Stimulated activated naive CD8-positive, alpha-beta T cell treated with anti-CD3 and anti-CD28 coated beads, Interleukin-15, Interleukin-2, amounts not matched to agents 100 ng/mL and 50 ng/mL, for 24 hours (primary cell): ENCODE results near the gene LILRB3.
A peak's percentile ranks its signal among the peaks of the same experiment; 100 is the strongest.
"Not testable (repeated sequence)": the region's sequence is repeated elsewhere in the genome, so short reads cannot be mapped to it uniquely, and the experiment has no call there.

Source experiments
- H3K27ac Mint-ChIP-seq: one replicate; pipeline ENCODE4 v1.8.0; 2021; ENCODE audit warnings: mild to moderate bottlenecking, mixed read lengths
- H3K27me3 Mint-ChIP-seq: one replicate; pipeline ENCODE4 v1.8.0; 2021; ENCODE audit warnings: mixed read lengths
- H3K36me3 Mint-ChIP-seq: one replicate; pipeline ENCODE4 v1.8.0; 2021; ENCODE audit warnings: low read depth, mixed read lengths
- H3K4me1 Mint-ChIP-seq: one replicate; pipeline ENCODE4 v1.8.0; 2021; ENCODE audit warnings: low read depth, mixed read lengths
- H3K4me3 Mint-ChIP-seq: one replicate; pipeline ENCODE4 v1.8.0; 2021; ENCODE audit warnings: mild to moderate bottlenecking, mixed read lengths
- H3K9me3 Mint-ChIP-seq: one replicate; pipeline ENCODE4 v1.8.0; 2021; ENCODE audit warnings: mixed read lengths

LILRB3 gene

DNA sequence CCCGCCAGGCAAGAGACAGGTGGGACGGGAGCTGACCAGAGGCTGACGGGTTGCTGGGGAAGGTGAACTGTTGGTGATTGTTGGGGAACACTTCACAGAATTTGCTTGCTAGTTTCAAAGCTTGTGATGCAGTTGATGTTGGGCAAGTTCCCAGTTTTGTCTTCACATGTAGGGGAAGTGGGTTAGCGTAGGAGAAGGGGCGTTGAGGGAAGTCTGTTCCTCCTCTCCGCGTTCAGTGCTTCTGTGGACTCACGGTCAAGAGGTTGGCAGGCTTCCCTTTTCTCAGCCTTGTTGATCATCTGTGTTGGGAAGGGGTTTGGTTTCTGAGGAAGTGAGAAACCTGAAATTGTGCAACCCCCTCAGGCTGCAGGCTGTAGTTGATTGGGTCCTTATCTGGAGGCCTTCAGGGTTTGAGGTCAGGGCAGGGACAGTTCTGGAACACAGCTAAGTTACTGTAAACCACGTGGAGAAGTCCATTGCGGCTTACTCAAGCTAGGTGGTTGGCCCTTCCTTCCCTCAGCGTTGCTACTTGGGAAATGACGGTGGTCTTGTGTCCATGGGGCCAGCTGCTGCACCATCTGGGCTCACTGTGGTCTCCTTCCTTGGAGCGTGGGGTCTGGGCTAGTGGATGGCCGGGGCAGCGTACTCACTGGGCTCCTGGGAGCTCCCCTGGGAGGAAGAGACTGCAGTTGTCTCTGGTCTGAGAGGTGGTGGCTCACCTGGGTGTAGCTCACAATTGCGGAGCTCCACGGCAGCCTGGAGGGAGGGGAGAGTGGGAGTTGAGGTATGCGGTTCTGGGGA lies 14.6 kb downstream of the LILRB3 start:
- Mint-ChIP-seq H3K27me3 (no peaks in the 10 kb centered on the region), H3K36me3 (peaks cover 64% of the 10 kb centered on the region), H3K4me1 (peaks cover 86% of the 10 kb centered on the region), H3K9me3 (no peaks in the 10 kb centered on the region), H3K4me3 (peak overlapping the region; percentile 70), H3K27ac (peak overlapping the region; percentile 89)

DNA sequence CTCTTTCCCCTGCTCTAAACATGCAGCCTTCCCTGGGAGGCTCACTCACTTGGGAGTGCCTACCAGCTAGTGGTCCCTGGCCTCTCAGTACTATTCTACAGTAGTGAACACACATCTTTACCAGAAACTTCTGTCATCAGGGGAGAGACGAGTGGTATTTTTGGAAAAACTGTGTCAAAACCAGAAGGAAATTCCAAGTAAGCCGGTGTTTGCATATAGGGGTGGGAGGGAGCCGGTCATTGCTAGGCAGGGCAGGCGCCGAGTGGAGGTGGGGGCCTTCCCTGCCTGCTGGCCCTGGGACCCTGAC lies 15.2 kb downstream of the LILRB3 start:
- peak overlapping the region; percentile 89 for H3K27ac Mint-ChIP-seq
- H3K27me3 Mint-ChIP-seq: no peaks in the 10 kb centered on the region
- H3K4me1 Mint-ChIP-seq: peaks cover 92% of the 10 kb centered on the region
- H3K36me3 Mint-ChIP-seq: peaks cover 70% of the 10 kb centered on the region
- H3K9me3 Mint-ChIP-seq: no peaks in the 10 kb centered on the region
- peak overlapping the region; percentile 70 for H3K4me3 Mint-ChIP-seq

DNA sequence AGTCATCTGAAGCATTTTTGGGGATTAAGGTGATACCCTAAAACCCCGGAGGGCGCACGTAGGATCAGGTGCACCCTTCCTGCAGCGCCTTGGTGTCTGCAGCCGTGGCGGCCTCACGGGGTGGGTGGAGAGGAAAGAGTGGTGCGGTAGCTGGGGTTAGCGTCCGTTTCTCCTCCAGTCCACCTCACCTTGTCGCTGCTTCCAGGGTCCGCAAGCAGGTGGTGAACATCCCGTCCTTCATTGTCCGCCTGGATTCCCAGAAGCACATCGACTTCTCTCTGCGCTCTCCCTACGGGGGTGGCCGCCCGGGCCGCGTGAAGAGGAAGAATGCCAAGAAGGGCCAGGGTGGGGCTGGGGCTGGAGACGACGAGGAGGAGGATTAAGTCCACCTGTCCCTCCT lies 15.6 kb downstream of the LILRB3 start:
- not testable (repeated sequence) for H3K9me3 Mint-ChIP-seq, H3K27me3 Mint-ChIP-seq
- peak overlapping the region; percentile 89 for H3K27ac Mint-ChIP-seq
- peak overlapping the region; percentile 70 for H3K4me3 Mint-ChIP-seq
- H3K36me3 Mint-ChIP-seq: peaks cover 74% of the 10 kb centered on the region
- peaks cover 96% of the 10 kb centered on the region for H3K4me1 Mint-ChIP-seq

DNA sequence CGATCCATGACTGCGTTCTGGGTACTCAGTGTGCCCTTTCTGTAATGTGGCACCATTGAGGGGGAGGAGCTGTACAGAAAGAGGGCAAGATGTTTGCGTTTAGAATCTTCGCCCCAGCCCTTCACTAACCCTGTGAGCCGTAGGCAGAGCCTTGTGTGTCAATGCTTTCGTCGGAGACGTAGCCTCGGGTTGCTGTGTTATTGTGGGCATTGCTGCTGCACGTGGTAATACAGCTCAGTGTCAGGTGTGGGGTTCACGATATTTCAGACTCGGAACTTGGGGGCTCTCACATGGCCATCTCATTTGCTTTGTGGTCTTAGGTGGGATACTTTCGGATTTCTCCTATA lies 16.0 kb downstream of the LILRB3 start:
- H3K27ac Mint-ChIP-seq: peak overlapping the region; percentile 89
- H3K27me3 Mint-ChIP-seq: no peaks in the 10 kb centered on the region
- H3K9me3 Mint-ChIP-seq: no peaks in the 10 kb centered on the region
- peak overlapping the region; percentile 70 for H3K4me3 Mint-ChIP-seq
- peaks cover 78% of the 10 kb centered on the region for H3K36me3 Mint-ChIP-seq
- peaks cover 97% of the 10 kb centered on the region for H3K4me1 Mint-ChIP-seq

DNA sequence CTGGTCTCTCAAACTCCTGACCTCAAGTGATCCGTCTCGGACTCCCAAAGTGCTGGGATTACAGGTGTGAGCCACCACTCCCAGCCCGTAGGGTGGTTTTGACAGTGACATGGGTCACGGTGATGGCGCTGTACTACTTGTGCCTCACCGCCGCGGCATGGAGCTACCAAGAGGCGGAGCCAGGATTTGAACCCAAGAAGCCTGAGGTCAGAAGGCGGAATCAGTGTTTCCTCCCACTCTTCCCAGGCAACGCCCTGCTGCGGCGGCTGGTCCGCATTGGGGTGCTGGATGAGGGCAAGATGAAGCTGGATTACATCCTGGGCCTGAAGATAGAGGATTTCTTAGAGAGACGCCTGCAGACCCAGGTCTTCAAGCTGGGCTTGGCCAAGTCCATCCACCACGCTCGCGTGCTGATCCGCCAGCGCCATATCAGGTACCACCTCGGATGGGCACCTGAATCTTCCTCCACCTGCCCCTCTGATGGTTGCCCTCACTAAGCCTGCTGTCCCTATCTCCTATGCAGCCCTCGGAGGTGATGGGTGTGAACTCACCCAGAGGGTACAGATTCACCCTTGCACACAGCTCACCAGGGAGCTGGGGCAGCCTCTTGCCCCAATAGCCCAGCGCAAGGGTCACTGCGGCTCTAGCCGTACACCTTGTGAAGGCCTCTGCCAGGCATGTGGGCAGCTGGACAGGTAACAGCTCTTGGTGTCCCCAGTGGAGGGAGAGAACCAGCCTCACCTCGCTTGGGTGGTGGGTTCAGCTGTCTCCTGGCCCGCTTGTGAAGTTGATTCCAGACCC lies 16.6 kb downstream of the LILRB3 start:
- Mint-ChIP-seq H3K4me3 (peak overlapping the region; percentile 98), H3K27me3 (no peaks in the 10 kb centered on the region), H3K36me3 (peaks cover 83% of the 10 kb centered on the region), H3K4me1 (peaks cover 98% of the 10 kb centered on the region), H3K27ac (peak overlapping the region; percentile 89), H3K9me3 (no peaks in the 10 kb centered on the region)

DNA sequence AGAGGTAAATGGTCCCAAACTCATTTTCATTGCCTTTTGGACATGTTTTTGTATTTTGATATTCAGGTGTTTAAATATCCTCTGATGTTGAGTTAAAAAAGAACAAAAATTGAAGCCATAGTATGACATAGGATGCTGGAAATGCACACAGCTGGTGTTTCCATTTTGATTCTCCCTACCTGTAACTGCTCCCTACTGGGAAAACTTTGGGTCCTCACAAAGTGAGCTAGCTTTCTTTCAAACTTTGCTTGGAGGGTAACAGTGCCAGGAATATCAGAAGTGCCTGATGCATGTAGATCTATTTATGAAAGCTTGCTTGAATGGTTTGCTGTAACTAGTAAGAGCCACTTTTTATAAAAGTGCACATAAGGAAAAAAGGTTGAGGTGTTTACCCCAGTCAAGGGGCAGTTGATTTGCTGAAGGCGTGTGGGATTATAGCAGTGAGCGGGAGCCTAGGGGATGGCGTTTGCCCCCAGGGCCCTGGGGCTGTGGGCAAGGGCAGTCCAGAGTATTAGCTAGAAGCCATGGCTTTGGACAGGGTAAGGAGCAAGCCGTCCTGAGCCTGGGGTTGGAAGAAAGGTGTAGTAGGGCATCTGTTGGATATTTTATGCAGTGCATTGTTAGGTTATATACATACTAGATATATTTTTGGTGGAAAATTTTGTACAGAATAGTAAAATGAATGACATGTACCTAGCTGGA lies 17.9 kb downstream of the LILRB3 start:
- Mint-ChIP-seq H3K36me3 (peaks cover 84% of the 10 kb centered on the region), H3K27me3 (no peaks in the 10 kb centered on the region), H3K27ac (peak overlapping the region; percentile 81), H3K4me3 (peak overlapping the region; percentile 98), H3K4me1 (peaks cover 91% of the 10 kb centered on the region), H3K9me3 (no peaks in the 10 kb centered on the region)

DNA sequence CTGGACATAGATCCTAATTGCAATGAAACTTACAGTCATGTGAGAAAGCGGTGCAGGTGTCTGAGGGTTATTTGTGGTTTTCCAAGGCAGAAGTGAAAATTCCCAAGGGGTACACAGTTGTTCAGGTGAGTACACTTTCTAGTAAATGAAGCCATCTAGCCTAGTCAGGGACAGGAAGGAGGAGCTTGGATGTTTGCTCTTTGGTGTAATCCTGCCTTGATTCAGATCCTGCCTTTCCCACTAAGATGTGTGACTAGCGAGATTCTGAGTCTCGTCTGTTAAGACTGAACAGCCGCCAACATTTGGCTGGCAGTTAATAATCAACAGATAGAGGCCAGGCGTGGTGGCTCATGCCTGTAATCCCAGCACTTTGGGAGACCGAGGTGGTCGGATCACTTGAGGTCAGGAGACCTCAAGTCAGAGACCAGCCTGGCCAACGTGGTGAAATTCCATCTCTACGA lies 19.6 kb downstream of the LILRB3 start:
- H3K9me3 Mint-ChIP-seq: no peaks in the 10 kb centered on the region
- H3K4me1 Mint-ChIP-seq: peaks cover 82% of the 10 kb centered on the region
- peak overlapping the region; percentile 98 for H3K4me3 Mint-ChIP-seq
- no peaks in the 10 kb centered on the region for H3K27me3 Mint-ChIP-seq
- H3K27ac Mint-ChIP-seq: peak overlapping the region; percentile 100
- H3K36me3 Mint-ChIP-seq: peaks cover 76% of the 10 kb centered on the region

DNA sequence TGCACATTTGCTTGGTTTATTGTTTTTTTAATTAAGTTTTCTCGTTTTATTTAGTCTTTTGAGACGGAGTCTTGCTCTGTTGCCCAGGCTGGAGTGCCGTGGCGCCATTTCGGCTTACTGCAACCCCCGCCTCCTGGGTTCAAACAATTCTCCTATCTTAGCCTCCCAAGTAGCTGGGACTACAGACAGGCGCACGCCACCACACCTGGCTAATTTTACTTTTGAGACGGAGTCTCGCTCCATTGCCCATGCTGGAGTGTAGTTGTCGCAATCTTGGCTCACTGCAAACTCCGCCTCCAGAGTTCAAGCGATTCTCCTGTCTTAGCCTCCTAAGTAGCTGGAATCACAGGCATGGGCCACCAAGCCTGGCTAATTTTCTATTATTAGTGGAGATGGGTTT lies 20.8 kb downstream of the LILRB3 start:
- Mint-ChIP-seq H3K27ac (peak overlapping the region; percentile 100), H3K4me1 (peaks cover 70% of the 10 kb centered on the region), H3K4me3 (peak overlapping the region; percentile 98), H3K27me3 (no peaks in the 10 kb centered on the region), H3K9me3 (no peaks in the 10 kb centered on the region), H3K36me3 (peaks cover 64% of the 10 kb centered on the region)

DNA sequence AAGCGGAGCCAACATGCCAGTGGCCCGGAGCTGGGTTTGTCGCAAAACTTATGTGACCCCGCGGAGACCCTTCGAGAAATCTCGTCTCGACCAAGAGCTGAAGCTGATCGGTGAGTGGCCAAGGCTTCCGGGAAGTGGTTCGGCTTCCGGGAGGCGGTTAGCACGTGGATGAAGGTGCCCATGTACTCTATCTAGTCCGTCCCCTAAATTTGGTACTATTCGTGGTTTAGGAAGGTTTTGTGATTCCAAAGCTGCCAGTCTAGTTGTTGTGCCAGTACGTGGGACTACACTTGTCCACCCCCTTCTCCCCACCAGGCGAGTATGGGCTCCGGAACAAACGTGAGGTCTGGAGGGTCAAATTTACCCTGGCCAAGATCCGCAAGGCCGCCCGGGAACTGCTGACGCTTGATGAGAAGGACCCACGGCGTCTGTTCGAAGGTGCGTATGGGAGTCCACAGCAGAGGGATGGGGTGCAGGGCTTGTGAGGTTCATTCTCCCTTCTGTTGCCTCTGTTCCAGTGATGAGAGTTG lies 21.6 kb downstream of the LILRB3 start:
- no peaks in the 10 kb centered on the region for H3K9me3 Mint-ChIP-seq
- H3K27ac Mint-ChIP-seq: peak overlapping the region; percentile 100
- H3K4me3 Mint-ChIP-seq: peak overlapping the region; percentile 98
- no peaks in the 10 kb centered on the region for H3K27me3 Mint-ChIP-seq
- peaks cover 62% of the 10 kb centered on the region for H3K4me1 Mint-ChIP-seq
- H3K36me3 Mint-ChIP-seq: peaks cover 57% of the 10 kb centered on the region

DNA sequence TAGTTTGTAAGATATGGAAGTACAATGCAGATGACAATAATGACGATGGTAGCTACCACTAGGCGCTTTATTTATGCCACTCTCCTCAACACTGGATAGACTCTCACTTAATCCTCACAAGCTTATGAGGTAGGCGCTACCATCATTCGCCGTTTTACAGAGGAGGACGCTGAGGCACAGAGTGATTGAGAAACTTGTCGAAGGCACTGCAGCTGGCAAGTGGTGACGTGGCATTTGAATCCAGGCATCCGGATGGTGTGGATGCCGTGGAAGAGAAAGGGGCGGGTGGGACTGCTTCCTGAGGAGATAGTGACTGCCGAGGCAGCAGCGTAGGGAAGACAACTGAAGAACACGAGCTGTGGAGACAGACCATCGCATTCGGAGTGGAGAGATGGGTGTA lies 23.4 kb downstream of the LILRB3 start:
- peaks cover 44% of the 10 kb centered on the region for H3K4me1 Mint-ChIP-seq
- H3K36me3 Mint-ChIP-seq: peaks cover 52% of the 10 kb centered on the region
- no peaks in the 10 kb centered on the region for H3K27me3 Mint-ChIP-seq
- H3K9me3 Mint-ChIP-seq: no peaks in the 10 kb centered on the region
- H3K27ac Mint-ChIP-seq: peak overlapping the region; percentile 79
- peak overlapping the region; percentile 98 for H3K4me3 Mint-ChIP-seq

DNA sequence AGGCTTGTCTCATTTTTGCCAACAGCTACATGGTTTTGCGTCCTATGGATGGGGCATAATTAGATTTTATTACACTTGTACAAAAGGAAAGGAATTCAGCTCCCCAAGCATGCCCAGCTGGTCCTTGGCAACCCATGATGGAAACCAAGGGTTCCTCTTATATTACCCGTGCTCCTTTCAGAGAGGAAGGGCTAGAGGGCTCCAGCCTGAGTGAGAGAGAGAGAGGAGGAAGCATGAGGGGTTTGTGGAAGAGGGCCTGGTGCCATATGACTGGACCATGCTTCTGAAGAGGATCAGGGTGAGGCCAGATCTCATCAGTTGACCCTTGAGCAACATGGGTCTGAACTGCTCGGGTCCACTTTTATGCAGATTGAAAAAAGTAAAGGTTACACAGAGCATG lies 25.7 kb downstream of the LILRB3 start:
- H3K4me1 Mint-ChIP-seq: peaks cover 33% of the 10 kb centered on the region

DNA sequence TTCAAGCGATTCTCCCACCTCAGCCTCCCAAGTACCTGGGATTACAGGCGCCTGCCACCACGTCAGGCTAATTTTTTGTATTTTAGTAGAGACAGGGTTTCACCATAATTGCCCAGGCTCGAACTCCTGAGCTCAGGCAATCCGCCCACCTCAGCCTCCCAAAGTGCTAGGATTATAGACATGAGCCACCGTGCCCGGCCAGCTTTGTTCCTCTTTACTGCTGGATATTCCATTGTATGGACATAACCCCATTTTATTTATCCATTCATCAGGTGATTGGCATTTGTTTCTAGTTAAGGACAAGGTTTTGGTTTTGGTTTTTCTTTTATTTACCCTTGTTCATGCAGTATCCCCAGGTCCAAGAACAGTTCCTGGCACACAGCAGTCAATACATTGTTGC lies 26.3 kb downstream of the LILRB3 start:
- Mint-ChIP-seq H3K9me3 (no peaks in the 10 kb centered on the region), H3K4me1 (peaks cover 33% of the 10 kb centered on the region), H3K27me3 (no peaks in the 10 kb centered on the region), H3K36me3 (peaks cover 43% of the 10 kb centered on the region), H3K4me3 (no peak overlapping the region), H3K27ac (no peak overlapping the region)

More for the DNA sequence above, 25.7 kb downstream of the LILRB3 start:
- H3K36me3 Mint-ChIP-seq: peaks cover 48% of the 10 kb centered on the region
- no peaks in the 10 kb centered on the region for H3K9me3 Mint-ChIP-seq
- no peak overlapping the region for H3K27ac Mint-ChIP-seq
- H3K4me3 Mint-ChIP-seq: no peak overlapping the region
- no peaks in the 10 kb centered on the region for H3K27me3 Mint-ChIP-seq

DNA sequence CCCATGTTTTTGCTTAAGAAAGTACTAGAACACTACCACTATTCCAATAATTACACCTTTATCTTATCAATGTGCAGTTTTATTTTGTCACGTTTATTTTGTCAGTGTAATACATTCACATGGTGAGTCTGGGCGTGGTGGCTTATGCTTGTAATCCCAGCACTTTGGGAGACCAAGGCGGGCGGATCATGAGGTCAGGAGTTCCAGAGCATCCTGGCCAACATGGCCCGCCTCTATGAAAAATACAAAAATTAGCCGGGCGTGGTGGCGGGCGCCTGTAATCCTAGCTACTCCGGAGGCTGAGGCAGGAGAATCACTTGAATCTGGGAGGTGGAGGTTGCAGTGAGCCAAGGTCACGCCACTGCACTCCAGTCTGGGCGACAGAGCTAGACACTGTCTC lies 28.3 kb downstream of the LILRB3 start:
- H3K27me3 Mint-ChIP-seq, H3K4me3 Mint-ChIP-seq, H3K9me3 Mint-ChIP-seq: not testable (repeated sequence)
- H3K4me1 Mint-ChIP-seq: peaks cover 24% of the 10 kb centered on the region
- H3K27ac Mint-ChIP-seq: peak overlapping the region; percentile 3
- peaks cover 33% of the 10 kb centered on the region for H3K36me3 Mint-ChIP-seq

DNA sequence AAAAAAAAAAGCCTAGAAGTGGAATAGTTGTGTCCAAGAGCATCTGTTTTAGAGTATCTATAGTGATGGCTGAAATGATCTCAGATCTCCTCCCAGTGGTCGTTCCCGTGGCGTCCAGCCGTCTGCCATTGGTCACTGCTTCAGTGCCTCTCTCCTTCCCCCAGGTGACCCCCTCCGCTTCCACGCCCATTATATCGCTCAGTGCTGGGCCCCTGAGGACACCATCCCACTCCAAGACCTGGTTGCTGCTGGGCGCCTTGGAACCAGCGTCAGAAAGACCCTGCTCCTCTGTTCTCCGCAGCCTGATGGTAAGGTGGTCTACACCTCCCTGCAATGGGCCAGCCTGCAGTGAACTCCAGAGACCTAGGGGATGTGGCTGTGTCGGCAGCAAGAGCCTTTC lies 29.8 kb downstream of the LILRB3 start:
- Mint-ChIP-seq H3K27me3 (no peaks in the 10 kb centered on the region), H3K4me1 (peaks cover 21% of the 10 kb centered on the region), H3K9me3 (no peaks in the 10 kb centered on the region), H3K4me3 (peak overlapping the region; percentile 39), H3K27ac (peak overlapping the region; percentile 84), H3K36me3 (peaks cover 33% of the 10 kb centered on the region)
